DND-41 (cell line): ENCODE measurements around the gene SLC35F3.

Experiments used
- ATAC-seq: fragments of 200-7000 bp; cut with Tn5 transposase; 3 replicates; pipeline ENCODE4 v1.9.1; 2021; ENCODE audit warnings: low read depth; ENCODE audit not compliant: insufficient read depth
- DNase-seq: peaks from one replicate; pipeline ENCODE4 v3.0.0-alpha.2; 2020
- H2AFZ ChIP-seq: 2 replicates; pipeline ENCODE4 v1.6.0; 2012; ENCODE audit warnings: low read depth, low read length
- H3K27ac ChIP-seq: 2 replicates; pipeline ENCODE4 v1.5.1; 2012; ENCODE audit warnings: low read length, inconsistent platforms
- H3K27me3 ChIP-seq: fragments of 200-600 bp; sonication (generic); 2 replicates; pipeline ENCODE4 v1.6.0; 2012; ENCODE audit warnings: low read length, mild to moderate bottlenecking, inconsistent platforms; ENCODE audit not compliant: insufficient read depth, poor library complexity
- H3K36me3 ChIP-seq: 2 replicates; pipeline ENCODE4 v1.5.1; 2012; ENCODE audit warnings: low read length, inconsistent platforms; ENCODE audit not compliant: insufficient read depth
- H3K4me1 ChIP-seq: 2 replicates; pipeline ENCODE4 v1.5.1; 2012; ENCODE audit warnings: mild to moderate bottlenecking, low read length; ENCODE audit not compliant: insufficient read depth
- H3K4me2 ChIP-seq: 2 replicates; pipeline ENCODE4 v1.6.0; 2012; ENCODE audit warnings: mild to moderate bottlenecking, moderate library complexity, low read length, inconsistent platforms; ENCODE audit not compliant: insufficient read depth
- H3K4me3 ChIP-seq, 2 experiments: fragments of 200-600 bp in 1 of 2; shearing (Covaris generic) in 1 of 2; 2 replicates each; pipeline ENCODE4 v1.5.1; 2012 to 2016; ENCODE audit warnings: inconsistent platforms in 2 of 2, low read length in 2 of 2, mild to moderate bottlenecking in 2 of 2, low read depth in 1 of 2, moderate library complexity in 1 of 2
- H3K79me2 ChIP-seq: 2 replicates; pipeline ENCODE4 v1.6.0; 2012; ENCODE audit warnings: low read length, inconsistent platforms; ENCODE audit not compliant: insufficient read depth
- H3K9ac ChIP-seq: 2 replicates; pipeline ENCODE4 v1.6.0; 2012; ENCODE audit warnings: low read depth, mild to moderate bottlenecking, inconsistent platforms, low read length, moderate library complexity
- H3K9me3 ChIP-seq: 2 replicates; pipeline ENCODE4 v1.5.1; 2012; ENCODE audit warnings: low read length, moderate library complexity, mild to moderate bottlenecking, inconsistent platforms; ENCODE audit not compliant: insufficient read depth, severe bottlenecking
- H4K20me1 ChIP-seq: 2 replicates; pipeline ENCODE4 v1.6.0; 2012; ENCODE audit warnings: low read length; ENCODE audit not compliant: insufficient read depth
- EZH2 ChIP-seq: IDR thresholded peaks from 3 replicates; pipeline ENCODE4 v1.6.1; 2012; ENCODE audit warnings: borderline replicate concordance, low read depth, mild to moderate bottlenecking, moderate library complexity, low read length, inconsistent platforms; ENCODE audit not compliant: severe bottlenecking
- TF ChIP-seq, protein P1 (sequence below): IDR thresholded peaks from 2 replicates; pipeline ENCODE4 v1.5.1; 2012; ENCODE audit warnings: borderline replicate concordance, low read length, moderate library complexity, mild to moderate bottlenecking; ENCODE audit not compliant: poor library complexity, severe bottlenecking; ENCODE audit errors: extremely low read depth

SLC35F3 gene

DNA sequence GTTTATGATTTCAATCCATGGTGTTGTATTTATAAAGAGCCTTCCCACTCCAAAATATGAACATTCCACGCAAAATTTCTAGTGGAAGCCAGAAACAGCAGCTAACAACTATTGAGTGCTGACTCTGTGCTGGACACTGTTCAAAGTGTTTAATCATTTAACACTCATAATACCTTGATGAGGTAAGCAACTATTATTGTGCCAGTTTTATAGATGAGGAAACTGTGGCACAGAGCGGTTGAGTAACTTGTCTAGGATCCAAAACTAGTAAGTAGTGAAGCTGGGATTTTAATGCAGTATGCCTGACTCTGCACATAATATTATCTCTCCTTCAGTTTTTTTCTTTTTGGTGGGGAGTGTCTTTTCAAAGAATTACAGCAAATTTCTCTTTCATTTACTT lies 228.3 kb downstream of the SLC35F3 start:
- no peaks in the 10 kb centered on the region for H3K79me2 ChIP-seq
- H4K20me1 ChIP-seq = no peaks in the 10 kb centered on the region
- TF ChIP-seq EZH2 = no peak
- TF ChIP-seq, protein P1, sequence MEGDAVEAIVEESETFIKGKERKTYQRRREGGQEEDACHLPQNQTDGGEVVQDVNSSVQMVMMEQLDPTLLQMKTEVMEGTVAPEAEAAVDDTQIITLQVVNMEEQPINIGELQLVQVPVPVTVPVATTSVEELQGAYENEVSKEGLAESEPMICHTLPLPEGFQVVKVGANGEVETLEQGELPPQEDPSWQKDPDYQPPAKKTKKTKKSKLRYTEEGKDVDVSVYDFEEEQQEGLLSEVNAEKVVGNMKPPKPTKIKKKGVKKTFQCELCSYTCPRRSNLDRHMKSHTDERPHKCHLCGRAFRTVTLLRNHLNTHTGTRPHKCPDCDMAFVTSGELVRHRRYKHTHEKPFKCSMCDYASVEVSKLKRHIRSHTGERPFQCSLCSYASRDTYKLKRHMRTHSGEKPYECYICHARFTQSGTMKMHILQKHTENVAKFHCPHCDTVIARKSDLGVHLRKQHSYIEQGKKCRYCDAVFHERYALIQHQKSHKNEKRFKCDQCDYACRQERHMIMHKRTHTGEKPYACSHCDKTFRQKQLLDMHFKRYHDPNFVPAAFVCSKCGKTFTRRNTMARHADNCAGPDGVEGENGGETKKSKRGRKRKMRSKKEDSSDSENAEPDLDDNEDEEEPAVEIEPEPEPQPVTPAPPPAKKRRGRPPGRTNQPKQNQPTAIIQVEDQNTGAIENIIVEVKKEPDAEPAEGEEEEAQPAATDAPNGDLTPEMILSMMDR = no peak
- H3K9me3 ChIP-seq = no peaks in the 10 kb centered on the region
- no peaks in the 10 kb centered on the region for H3K4me1 ChIP-seq
- no peak overlapping the region for H2AFZ ChIP-seq
- no peak overlapping the region for H3K27ac ChIP-seq
- H3K4me2 ChIP-seq = no peak overlapping the region
- no peak overlapping the region for H3K9ac ChIP-seq
- H3K4me3 ChIP-seq = no peak overlapping the region
- H3K27me3 ChIP-seq = no peaks in the 10 kb centered on the region
- DNase-seq (no peak), ATAC-seq (no peak)
- H3K36me3 ChIP-seq = no peaks in the 10 kb centered on the region

GRCh38 chr1:234134878-234135277 lies 230.4 kb downstream of the SLC35F3 start:
- ATAC-seq = no peak
- no peaks in the 10 kb centered on the region for H3K36me3 ChIP-seq
- no peaks in the 10 kb centered on the region for H3K9me3 ChIP-seq
- H4K20me1 ChIP-seq = no peaks in the 10 kb centered on the region
- H3K9ac ChIP-seq = no peak overlapping the region
- H3K79me2 ChIP-seq = no peaks in the 10 kb centered on the region
- no peak overlapping the region for H2AFZ ChIP-seq
- no peak for DNase-seq
- H3K4me1 ChIP-seq = no peaks in the 10 kb centered on the region
- no peaks in the 10 kb centered on the region for H3K27me3 ChIP-seq
- no peak overlapping the region for H3K27ac ChIP-seq
- no peak overlapping the region for H3K4me3 ChIP-seq
- TF ChIP-seq, protein P1 = no peak
- TF ChIP-seq EZH2 = no peak
- H3K4me2 ChIP-seq = no peak overlapping the region

DNA sequence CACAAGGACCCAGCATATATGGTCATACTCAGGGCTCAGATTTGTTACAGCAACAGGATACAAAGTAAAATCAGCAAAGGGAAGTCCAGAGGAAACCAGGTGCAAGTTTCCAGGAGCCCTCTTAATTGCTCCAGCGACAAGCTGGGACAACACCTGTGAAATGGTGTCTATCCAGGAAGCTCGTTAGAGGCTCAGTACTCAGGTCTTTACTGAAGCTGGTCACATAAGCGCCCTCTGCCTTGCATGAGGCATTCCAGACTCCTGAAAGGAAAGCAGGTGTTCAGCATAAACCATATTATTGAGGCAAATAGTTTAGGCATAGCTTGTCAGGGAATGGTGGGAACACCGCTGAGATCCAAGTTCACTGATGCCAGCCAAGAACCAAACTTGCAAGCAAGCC lies 231.0 kb downstream of the SLC35F3 start:
- no peak overlapping the region for H3K4me3 ChIP-seq
- H3K36me3 ChIP-seq = no peaks in the 10 kb centered on the region
- no peaks in the 10 kb centered on the region for H3K4me1 ChIP-seq
- DNase-seq (no peak), ATAC-seq (no peak)
- H3K9me3 ChIP-seq = no peaks in the 10 kb centered on the region
- no peaks in the 10 kb centered on the region for H4K20me1 ChIP-seq
- H3K4me2 ChIP-seq = no peak overlapping the region
- TF ChIP-seq EZH2 = no peak
- TF ChIP-seq, protein P1 = no peak
- H3K27ac ChIP-seq = no peak overlapping the region
- no peak overlapping the region for H2AFZ ChIP-seq
- H3K79me2 ChIP-seq = no peaks in the 10 kb centered on the region
- no peak overlapping the region for H3K9ac ChIP-seq
- no peaks in the 10 kb centered on the region for H3K27me3 ChIP-seq

DNA sequence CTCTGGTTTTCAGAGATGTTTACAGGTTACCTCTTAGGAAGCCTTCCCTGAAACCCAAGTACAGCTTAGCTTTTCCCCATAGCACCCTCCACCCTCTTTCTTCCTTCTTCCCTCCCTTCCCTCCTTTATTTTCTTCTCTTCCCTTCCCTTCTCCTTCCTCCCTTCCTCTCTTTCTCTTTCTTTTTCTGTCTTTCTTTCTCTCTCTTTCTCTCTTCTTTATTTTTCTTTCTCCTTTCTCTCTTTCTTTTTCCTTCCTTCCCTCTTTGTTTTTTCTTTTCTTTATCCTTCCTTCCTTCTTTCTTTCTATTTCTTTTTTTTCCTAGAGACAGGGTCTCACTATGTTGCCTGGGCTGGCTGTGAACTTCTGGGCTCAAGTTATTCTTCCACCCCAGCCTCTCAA lies 231.6 kb downstream of the SLC35F3 start:
- H3K4me2 ChIP-seq = no peak overlapping the region
- H3K9ac ChIP-seq = no peak overlapping the region
- H3K27ac ChIP-seq = no peak overlapping the region
- no peak for ATAC-seq
- no peaks in the 10 kb centered on the region for H3K4me1 ChIP-seq
- no peak for DNase-seq
- no peaks in the 10 kb centered on the region for H3K36me3 ChIP-seq
- H2AFZ ChIP-seq = no peak overlapping the region
- no peaks in the 10 kb centered on the region for H3K27me3 ChIP-seq
- no peaks in the 10 kb centered on the region for H4K20me1 ChIP-seq
- no peaks in the 10 kb centered on the region for H3K9me3 ChIP-seq
- no peak overlapping the region for H3K4me3 ChIP-seq
- TF ChIP-seq EZH2 = no peak
- TF ChIP-seq, protein P1 = no peak
- H3K79me2 ChIP-seq = no peaks in the 10 kb centered on the region
